ENCODE measurements around the gene EDARADD.

- TF ChIP-seq EZH2 (conservative IDR thresholded peaks at IDR 0.05; ENCODE audit: low read depth, low read length) = no peak
- TF ChIP-seq ZBTB7A (CRISPR knock-in tag; IDR thresholded peaks at IDR 0.05) = no peak
- no peak for TF ChIP-seq JUND (CRISPR knock-in tag; IDR thresholded peaks at IDR 0.05)
- TF ChIP-seq POLR2AphosphoS5 (IDR thresholded peaks at IDR 0.05; ENCODE audit: low read depth, low read length) = no peak
- TF ChIP-seq MXI1 (IDR thresholded peaks at IDR 0.05; ENCODE audit: borderline replicate concordance, low read depth, low read length) = no peak
- no peak for TF ChIP-seq RAD21 (CRISPR knock-in tag; IDR thresholded peaks at IDR 0.05)
- TF ChIP-seq AFF4 (CRISPR knock-in tag; IDR thresholded peaks at IDR 0.05) = no peak
- TF ChIP-seq FOXA3 (CRISPR knock-in tag; IDR thresholded peaks at IDR 0.05) = no peak
These were observed 73.2 kb downstream of the EDARADD start for GRCh38 chr1:236467327-236467641.

Data from HepG2 (cell line).